HEK293T (cell line): ENCODE measurements around the gene ADORA1.

Experiments used
- ARNT ChIP-seq: fragments of 450-650 bp; IDR thresholded peaks from 2 replicates; pipeline ENCODE4 v1.6.1; 2017; ENCODE audit warnings: mild to moderate bottlenecking
- BHLHE40 ChIP-seq: fragments of 450-650 bp; IDR thresholded peaks from 2 replicates; pipeline ENCODE4 v1.6.1; 2016; ENCODE audit warnings: mild to moderate bottlenecking, moderate library complexity, borderline replicate concordance
- FOXK2 ChIP-seq: fragments of 450-650 bp; IDR thresholded peaks from 2 replicates; pipeline ENCODE4 v1.6.1; 2016; ENCODE audit warnings: mild to moderate bottlenecking
- FOXM1 ChIP-seq: fragments of 450-650 bp; IDR thresholded peaks from 2 replicates; pipeline ENCODE4 v1.6.1; 2017; ENCODE audit warnings: mild to moderate bottlenecking, borderline replicate concordance
- L3MBTL2 ChIP-seq: fragments of 450-650 bp; conservative IDR thresholded peaks from 2 replicates; pipeline ENCODE4 v1.6.1; 2016; ENCODE audit warnings: mild to moderate bottlenecking
- LEF1 ChIP-seq: fragments of 450-650 bp; IDR thresholded peaks from 2 replicates; pipeline ENCODE4 v1.6.1; 2017; ENCODE audit warnings: mild to moderate bottlenecking, borderline replicate concordance
- SP1 ChIP-seq: fragments of 450-650 bp; IDR thresholded peaks from 2 replicates; pipeline ENCODE4 v1.6.1; 2017
- SUZ12 ChIP-seq: fragments of 450-650 bp; IDR thresholded peaks from 2 replicates; pipeline ENCODE4 v1.6.1; 2016; ENCODE audit warnings: mild to moderate bottlenecking
- TARDBP ChIP-seq: fragments of 450-650 bp; IDR thresholded peaks from 2 replicates; pipeline ENCODE4 v1.6.1; 2016
- ZNF384 ChIP-seq: fragments of 450-650 bp; IDR thresholded peaks from 2 replicates; pipeline ENCODE4 v1.6.1; 2016

- TF ChIP-seq SP1 = no peak
- TF ChIP-seq SUZ12 = no peak
- TF ChIP-seq FOXM1 = no peak
- no peak for TF ChIP-seq ZNF384
- no peak for TF ChIP-seq L3MBTL2
- no peak for TF ChIP-seq TARDBP
- TF ChIP-seq LEF1 = no peak
- no peak for TF ChIP-seq FOXK2
- TF ChIP-seq ARNT = no peak
- TF ChIP-seq BHLHE40 = no peak
Measured at GRCh38 chr1:203161703-203162102, 34.2 kb downstream of the ADORA1 start.
